ENCODE results near the gene LIF.
A peak's percentile ranks its signal among the peaks of the same experiment; 100 is the strongest.

LIF gene

DNA sequence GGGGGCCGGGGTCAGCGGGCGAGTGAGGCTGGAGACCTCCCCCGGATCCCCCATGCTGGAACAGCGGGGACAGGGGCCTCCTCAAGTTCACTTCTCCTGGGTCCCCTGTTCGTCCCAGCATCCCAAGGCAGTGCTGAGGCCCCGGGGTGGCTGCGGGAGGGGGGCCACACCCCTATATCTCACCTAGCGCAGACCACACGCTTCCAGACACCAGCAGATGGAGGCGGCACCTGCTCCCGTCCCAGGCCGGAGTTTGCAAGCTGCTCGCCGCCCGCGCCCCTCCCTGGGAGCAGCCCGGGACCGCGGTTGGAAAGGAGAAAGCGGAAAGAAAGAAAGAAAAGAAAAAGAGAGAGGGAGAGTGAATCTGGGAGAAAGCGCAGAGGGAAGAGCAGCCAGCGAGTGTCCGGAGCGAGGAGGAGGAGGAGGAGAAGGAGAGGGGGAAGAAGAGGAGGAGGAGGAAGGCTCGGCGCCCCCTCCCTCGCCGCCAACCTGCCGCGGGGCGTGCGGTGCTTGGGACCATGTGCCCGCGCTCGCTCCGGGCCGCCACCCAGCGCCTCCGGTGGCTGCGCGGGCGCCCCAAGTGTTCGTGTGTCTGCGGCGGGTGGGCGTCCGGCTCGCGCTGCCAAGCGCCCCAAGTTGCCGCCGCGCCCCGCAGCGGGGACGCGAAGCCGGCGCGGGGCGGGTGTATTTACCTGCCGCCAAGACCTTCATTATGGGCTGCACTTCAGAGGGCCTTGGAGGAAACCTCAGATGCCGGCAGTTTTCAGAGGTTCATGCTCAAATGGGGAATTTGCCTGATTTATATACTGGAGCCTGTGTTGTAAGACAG, at the start of gene LIF (continued):
- TF ChIP-seq ZSCAN18 (tag by site-specific recombination; IDR thresholded peaks at IDR 0.05) (0 out of 2 replicates have a peak, but pooled peaks have one; percentile 15), ZSCAN23 (tag by site-specific recombination; IDR thresholded peaks at IDR 0.05) (no peak; the same call in 1 of the 2 replicates), ZBTB44 (tag by site-specific recombination; IDR thresholded peaks at IDR 0.05) (0 out of 2 replicates have a peak, but pooled peaks have one; percentile 10), IKZF3 (tag by site-specific recombination; IDR thresholded peaks at IDR 0.05) (no peak), ZNF292 (tag by site-specific recombination; IDR thresholded peaks at IDR 0.05; ENCODE audit: borderline replicate concordance, low read depth) (no peak), ZFHX2 (tag by site-specific recombination; conservative IDR thresholded peaks at IDR 0.05) (peak; percentile 96), ZNF664 (tag by site-specific recombination; IDR thresholded peaks at IDR 0.05) (peak; percentile 87), ZNF311 (tag by site-specific recombination; IDR thresholded peaks at IDR 0.05; ENCODE audit: borderline replicate concordance) (no peak), MYNN (tag by site-specific recombination; IDR thresholded peaks at IDR 0.05; ENCODE audit: borderline replicate concordance) (no peak), ZNF677 (tag by site-specific recombination; IDR thresholded peaks at IDR 0.05) (0 out of 2 replicates have a peak, but pooled peaks have one; percentile 45), OSR2 (tag by site-specific recombination; IDR thresholded peaks at IDR 0.05) (no peak), ZNF202 (tag by site-specific recombination; IDR thresholded peaks at IDR 0.05; ENCODE audit: borderline replicate concordance) (no peak), ZNF548 (tag by site-specific recombination; IDR thresholded peaks at IDR 0.05) (no peak), GLIS1 (tag by site-specific recombination; IDR thresholded peaks at IDR 0.05) (peak; percentile 77), ZNF423 (tag by site-specific recombination; IDR thresholded peaks at IDR 0.05) (no peak), ZNF585B (tag by site-specific recombination; IDR thresholded peaks at IDR 0.05) (no peak), ZNF777 (tag by site-specific recombination; IDR thresholded peaks at IDR 0.05; ENCODE audit: borderline replicate concordance) (no peak; the same call in 1 of the 2 replicates)
- TF ChIP-seq, protein P1, sequence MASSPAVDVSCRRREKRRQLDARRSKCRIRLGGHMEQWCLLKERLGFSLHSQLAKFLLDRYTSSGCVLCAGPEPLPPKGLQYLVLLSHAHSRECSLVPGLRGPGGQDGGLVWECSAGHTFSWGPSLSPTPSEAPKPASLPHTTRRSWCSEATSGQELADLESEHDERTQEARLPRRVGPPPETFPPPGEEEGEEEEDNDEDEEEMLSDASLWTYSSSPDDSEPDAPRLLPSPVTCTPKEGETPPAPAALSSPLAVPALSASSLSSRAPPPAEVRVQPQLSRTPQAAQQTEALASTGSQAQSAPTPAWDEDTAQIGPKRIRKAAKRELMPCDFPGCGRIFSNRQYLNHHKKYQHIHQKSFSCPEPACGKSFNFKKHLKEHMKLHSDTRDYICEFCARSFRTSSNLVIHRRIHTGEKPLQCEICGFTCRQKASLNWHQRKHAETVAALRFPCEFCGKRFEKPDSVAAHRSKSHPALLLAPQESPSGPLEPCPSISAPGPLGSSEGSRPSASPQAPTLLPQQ (tag by site-specific recombination; IDR thresholded peaks at IDR 0.05): peak; percentile 78
- TF ChIP-seq, protein P2, sequence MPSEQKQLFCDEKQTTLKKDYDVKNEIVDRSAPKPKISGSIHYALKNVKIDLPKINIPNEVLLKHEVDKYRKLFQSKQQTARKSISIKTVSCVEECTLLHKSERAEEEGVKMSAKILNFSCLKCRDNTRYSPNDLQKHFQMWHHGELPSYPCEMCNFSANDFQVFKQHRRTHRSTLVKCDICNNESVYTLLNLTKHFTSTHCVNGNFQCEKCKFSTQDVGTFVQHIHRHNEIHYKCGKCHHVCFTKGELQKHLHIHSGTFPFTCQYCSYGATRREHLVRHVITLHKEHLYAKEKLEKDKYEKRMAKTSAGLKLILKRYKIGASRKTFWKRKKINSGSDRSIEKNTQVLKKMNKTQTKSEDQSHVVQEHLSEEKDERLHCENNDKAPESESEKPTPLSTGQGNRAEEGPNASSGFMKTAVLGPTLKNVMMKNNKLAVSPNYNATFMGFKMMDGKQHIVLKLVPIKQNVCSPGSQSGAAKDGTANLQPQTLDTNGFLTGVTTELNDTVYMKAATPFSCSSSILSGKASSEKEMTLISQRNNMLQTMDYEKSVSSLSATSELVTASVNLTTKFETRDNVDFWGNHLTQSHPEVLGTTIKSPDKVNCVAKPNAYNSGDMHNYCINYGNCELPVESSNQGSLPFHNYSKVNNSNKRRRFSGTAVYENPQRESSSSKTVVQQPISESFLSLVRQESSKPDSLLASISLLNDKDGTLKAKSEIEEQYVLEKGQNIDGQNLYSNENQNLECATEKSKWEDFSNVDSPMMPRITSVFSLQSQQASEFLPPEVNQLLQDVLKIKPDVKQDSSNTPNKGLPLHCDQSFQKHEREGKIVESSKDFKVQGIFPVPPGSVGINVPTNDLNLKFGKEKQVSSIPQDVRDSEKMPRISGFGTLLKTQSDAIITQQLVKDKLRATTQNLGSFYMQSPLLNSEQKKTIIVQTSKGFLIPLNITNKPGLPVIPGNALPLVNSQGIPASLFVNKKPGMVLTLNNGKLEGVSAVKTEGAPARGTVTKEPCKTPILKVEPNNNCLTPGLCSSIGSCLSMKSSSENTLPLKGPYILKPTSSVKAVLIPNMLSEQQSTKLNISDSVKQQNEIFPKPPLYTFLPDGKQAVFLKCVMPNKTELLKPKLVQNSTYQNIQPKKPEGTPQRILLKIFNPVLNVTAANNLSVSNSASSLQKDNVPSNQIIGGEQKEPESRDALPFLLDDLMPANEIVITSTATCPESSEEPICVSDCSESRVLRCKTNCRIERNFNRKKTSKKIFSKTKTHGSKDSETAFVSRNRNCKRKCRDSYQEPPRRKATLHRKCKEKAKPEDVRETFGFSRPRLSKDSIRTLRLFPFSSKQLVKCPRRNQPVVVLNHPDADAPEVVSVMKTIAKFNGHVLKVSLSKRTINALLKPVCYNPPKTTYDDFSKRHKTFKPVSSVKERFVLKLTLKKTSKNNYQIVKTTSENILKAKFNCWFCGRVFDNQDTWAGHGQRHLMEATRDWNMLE (tag by site-specific recombination; conservative IDR thresholded peaks at IDR 0.05; ENCODE audit: low read depth): no peak
- TF ChIP-seq, protein P3, sequence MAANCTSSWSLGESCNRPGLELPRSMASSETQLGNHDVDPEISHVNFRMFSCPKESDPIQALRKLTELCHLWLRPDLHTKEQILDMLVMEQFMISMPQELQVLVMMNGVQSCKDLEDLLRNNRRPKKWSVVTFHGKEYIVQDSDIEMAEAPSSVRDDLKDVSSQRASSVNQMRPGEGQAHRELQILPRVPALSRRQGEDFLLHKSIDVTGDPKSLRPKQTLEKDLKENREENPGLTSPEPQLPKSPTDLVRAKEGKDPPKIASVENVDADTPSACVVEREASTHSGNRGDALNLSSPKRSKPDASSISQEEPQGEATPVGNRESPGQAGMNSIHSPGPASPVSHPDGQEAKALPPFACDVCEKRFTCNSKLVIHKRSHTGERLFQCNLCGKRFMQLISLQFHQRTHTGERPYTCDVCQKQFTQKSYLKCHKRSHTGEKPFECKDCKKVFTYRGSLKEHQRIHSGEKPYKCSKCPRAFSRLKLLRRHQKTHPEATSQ (tag by site-specific recombination; IDR thresholded peaks at IDR 0.05): no peak
- TF ChIP-seq, protein P4, sequence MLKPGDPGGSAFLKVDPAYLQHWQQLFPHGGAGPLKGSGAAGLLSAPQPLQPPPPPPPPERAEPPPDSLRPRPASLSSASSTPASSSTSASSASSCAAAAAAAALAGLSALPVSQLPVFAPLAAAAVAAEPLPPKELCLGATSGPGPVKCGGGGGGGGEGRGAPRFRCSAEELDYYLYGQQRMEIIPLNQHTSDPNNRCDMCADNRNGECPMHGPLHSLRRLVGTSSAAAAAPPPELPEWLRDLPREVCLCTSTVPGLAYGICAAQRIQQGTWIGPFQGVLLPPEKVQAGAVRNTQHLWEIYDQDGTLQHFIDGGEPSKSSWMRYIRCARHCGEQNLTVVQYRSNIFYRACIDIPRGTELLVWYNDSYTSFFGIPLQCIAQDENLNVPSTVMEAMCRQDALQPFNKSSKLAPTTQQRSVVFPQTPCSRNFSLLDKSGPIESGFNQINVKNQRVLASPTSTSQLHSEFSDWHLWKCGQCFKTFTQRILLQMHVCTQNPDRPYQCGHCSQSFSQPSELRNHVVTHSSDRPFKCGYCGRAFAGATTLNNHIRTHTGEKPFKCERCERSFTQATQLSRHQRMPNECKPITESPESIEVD (tag by site-specific recombination; IDR thresholded peaks at IDR 0.05): no peak
- TF ChIP-seq, protein P5, sequence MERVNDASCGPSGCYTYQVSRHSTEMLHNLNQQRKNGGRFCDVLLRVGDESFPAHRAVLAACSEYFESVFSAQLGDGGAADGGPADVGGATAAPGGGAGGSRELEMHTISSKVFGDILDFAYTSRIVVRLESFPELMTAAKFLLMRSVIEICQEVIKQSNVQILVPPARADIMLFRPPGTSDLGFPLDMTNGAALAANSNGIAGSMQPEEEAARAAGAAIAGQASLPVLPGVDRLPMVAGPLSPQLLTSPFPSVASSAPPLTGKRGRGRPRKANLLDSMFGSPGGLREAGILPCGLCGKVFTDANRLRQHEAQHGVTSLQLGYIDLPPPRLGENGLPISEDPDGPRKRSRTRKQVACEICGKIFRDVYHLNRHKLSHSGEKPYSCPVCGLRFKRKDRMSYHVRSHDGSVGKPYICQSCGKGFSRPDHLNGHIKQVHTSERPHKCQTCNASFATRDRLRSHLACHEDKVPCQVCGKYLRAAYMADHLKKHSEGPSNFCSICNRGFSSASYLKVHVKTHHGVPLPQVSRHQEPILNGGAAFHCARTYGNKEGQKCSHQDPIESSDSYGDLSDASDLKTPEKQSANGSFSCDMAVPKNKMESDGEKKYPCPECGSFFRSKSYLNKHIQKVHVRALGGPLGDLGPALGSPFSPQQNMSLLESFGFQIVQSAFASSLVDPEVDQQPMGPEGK (tag by site-specific recombination; IDR thresholded peaks at IDR 0.05): peak; percentile 96

Data from HEK293 (cell line).